GM12892 (cell line): ENCODE measurements around the gene RABGGTB.

Experiments used
- POLR2A ChIP-seq: IDR thresholded peaks from 2 replicates; pipeline ENCODE4 v1.6.1; 2011; ENCODE audit warnings: low read depth, low read length, control low read depth
- POLR2AphosphoS5 ChIP-seq: IDR thresholded peaks from 2 replicates; pipeline ENCODE4 v1.6.1; 2011; ENCODE audit warnings: low read depth, low read length, control low read depth

DNA sequence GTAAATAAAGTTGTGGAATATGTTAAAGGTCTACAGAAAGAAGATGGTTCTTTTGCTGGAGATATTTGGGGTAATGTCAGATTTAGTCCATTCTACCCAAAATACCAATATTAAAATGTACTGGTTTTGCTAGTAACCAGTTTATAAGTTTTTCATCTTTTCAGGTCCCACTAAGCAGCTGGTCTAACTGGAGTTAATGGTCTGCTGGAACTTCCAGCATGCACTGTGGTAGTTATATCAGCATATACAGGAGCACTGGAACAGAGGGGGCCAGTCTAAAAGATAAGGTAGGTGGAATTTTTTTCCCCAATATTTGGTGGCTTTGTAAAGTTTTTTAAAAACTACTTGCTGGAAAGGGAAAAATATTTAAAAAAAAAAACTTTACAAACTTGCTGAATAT is 3.9 kb downstream of the RABGGTB start:
- TF ChIP-seq POLR2AphosphoS5 = no peak
- no peak for TF ChIP-seq POLR2A
